ENCODE data around the gene KRT5. TPM values are rescaled to one million over a fixed set of nuclear protein-coding genes. Genes with fewer than 3 reads are reported as not detected.

The KRT5 gene
- total RNA-seq, 6 experiments from 2014 or later: 0.66 TPM; not detected in 5

DNA sequence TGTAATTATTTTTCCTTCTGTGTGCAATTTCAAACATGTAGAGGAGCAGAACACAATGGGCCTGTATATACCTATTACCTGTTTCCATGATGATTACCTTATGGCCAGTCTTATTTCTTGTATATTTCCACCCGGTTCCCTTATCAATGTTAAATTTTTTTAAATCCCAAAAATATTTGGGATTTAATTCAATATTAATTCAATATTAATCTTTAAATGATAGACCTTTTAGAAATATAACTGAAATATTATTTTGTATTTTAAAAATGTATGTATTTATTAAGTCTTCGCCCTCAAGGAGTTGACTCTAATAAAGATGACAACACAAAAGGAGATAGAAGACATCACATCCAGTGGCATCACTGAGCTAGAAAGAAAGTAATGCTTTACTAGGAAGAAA lies 46.0 kb downstream of the KRT5 start:
- intact Hi-C loops (cut with DNase I): no loop called here
- Histone ChIP-seq H3K9me3 (no peaks in the 10 kb centered on the region), H3K4me1 (no peaks in the 10 kb centered on the region), H3K4me3 (no peak overlapping the region), H3K27ac (no peak overlapping the region), H3K36me3 (no peaks in the 10 kb centered on the region), H3K27me3 (no peaks in the 10 kb centered on the region)
- DNase-seq (no peak), ATAC-seq (no peak)
- 78% methylated on average over 2 of the region's 2 CpGs for WGBS (ENCODE audit: insufficient coverage, low coverage, low lambda C conversion rate, missing lambda C conversion rate)
- TF ChIP-seq, protein P1, sequence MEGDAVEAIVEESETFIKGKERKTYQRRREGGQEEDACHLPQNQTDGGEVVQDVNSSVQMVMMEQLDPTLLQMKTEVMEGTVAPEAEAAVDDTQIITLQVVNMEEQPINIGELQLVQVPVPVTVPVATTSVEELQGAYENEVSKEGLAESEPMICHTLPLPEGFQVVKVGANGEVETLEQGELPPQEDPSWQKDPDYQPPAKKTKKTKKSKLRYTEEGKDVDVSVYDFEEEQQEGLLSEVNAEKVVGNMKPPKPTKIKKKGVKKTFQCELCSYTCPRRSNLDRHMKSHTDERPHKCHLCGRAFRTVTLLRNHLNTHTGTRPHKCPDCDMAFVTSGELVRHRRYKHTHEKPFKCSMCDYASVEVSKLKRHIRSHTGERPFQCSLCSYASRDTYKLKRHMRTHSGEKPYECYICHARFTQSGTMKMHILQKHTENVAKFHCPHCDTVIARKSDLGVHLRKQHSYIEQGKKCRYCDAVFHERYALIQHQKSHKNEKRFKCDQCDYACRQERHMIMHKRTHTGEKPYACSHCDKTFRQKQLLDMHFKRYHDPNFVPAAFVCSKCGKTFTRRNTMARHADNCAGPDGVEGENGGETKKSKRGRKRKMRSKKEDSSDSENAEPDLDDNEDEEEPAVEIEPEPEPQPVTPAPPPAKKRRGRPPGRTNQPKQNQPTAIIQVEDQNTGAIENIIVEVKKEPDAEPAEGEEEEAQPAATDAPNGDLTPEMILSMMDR (IDR thresholded peaks at IDR 0.05): no peak
- no peak for TF ChIP-seq POLR2A (IDR thresholded peaks at IDR 0.05)

DNA sequence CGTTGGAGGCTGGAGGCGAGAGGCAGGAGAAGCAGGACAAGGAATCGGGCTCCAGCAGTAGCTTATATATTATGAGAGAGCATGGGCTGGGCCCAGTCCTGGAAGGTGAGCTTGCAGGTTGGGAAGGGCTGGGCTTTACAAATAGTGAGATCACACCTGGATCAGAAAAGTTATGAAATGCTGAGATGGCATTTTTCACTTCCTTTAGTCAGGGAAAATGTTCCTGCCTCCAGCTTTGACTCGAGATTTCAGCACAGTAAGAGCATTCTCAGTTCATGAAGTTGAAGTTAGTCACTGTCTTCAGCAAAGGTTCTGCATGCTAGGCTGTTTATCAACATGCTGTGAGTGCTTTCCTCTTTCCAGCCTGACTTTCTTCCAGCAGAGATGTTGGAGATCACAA lies 46.4 kb downstream of the KRT5 start, which contains the start of gene KRT6C:
KRT6C (minus strand) TSS at position 38 of the 400 bp plus-strand sequence. CDS start 68 bp downstream, outside the sequence.
- ATAC-seq: no peak

DNA sequence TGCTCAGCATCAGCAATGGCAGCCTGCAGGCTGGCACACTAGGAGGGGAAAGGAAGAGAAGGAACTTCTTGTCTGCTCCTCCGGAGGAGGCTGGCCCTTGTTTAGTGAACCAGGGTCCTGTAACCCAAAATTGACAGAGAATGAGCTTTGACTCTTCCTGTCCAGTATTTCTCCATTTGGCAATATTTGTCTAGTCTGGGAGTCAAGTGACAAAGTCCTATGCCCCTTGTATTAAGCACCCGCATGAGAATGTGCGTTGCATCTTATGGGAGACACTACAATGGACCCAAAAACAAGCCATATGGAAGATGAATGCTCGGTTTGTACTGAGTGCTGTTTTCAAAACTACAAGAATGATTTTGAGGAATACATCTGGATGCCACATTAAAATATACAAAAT lies 50.3 kb downstream of the KRT5 start:
- TF ChIP-seq, protein P1 (IDR thresholded peaks at IDR 0.05): no peak
- no peak for TF ChIP-seq POLR2A (IDR thresholded peaks at IDR 0.05)
- Histone ChIP-seq H3K27ac (no peak overlapping the region), H3K27me3 (no peaks in the 10 kb centered on the region), H3K4me1 (no peaks in the 10 kb centered on the region), H3K36me3 (no peaks in the 10 kb centered on the region), H3K9me3 (no peaks in the 10 kb centered on the region), H3K4me3 (no peak overlapping the region)
- ATAC-seq (peak in 1 of 4 donors; percentile 28), DNase-seq (no peak)
- intact Hi-C loops (cut with DNase I): no loop called here
- WGBS (ENCODE audit: insufficient coverage, low coverage, low lambda C conversion rate, missing lambda C conversion rate): 35% methylated on average over 4 of the region's 4 CpGs

More for the DNA sequence above, 46.4 kb downstream of the KRT5 start, which contains the start of gene KRT6C:
- Histone ChIP-seq H3K36me3 (no peaks in the 10 kb centered on the region), H3K9me3 (no peaks in the 10 kb centered on the region), H3K4me3 (no peak within 1 kb of the TSS), H3K4me1 (no peaks in the 10 kb centered on the region), H3K27me3 (no peaks in the 10 kb centered on the region), H3K27ac (no peak within 1 kb of the TSS)
- DNase-seq: no peak
- TF ChIP-seq, protein P1 (IDR thresholded peaks at IDR 0.05): no peak
- TF ChIP-seq POLR2A (IDR thresholded peaks at IDR 0.05): no peak
- intact Hi-C loops (cut with DNase I): no loop called here
- WGBS (ENCODE audit: insufficient coverage, low coverage, low lambda C conversion rate, missing lambda C conversion rate): 67% methylated on average over 1 of the region's 4 CpGs

DNA sequence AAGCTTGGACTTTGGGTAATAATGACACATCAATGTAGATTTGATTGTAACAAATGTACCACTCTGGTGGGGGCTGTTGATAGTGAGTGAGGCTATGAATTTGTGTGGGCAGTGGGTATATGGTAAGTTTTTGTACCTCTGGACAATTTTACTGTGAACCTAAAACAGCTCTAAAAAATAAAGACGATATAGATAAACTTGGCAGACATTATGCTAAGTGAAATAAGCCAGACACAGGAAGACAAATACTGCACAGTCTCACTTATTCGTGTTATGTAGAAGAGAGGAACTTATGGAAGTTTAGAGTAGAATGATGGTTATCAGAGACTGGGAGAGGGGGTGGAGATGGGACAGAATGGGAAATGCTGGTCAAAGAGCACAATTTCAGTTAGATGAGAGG lies 55.3 kb downstream of the KRT5 start:
- no peak overlapping the region for H3K27ac ChIP-seq
- no peaks in the 10 kb centered on the region for H3K4me1 ChIP-seq
- no peak for TF ChIP-seq POLR2A (IDR thresholded peaks at IDR 0.05)
- TF ChIP-seq, protein P1 (IDR thresholded peaks at IDR 0.05): no peak
- intact Hi-C loops (cut with DNase I): no loop called here
- WGBS (ENCODE audit: insufficient coverage, low coverage, low lambda C conversion rate, missing lambda C conversion rate): 45% methylated on average over 2 of the region's 2 CpGs
- no peak for DNase-seq
- no peaks in the 10 kb centered on the region for H3K27me3 ChIP-seq
- H3K36me3 ChIP-seq: no peaks in the 10 kb centered on the region
- H3K9me3 ChIP-seq: no peaks in the 10 kb centered on the region
- no peak overlapping the region for H3K4me3 ChIP-seq
- ATAC-seq: no peak

Other genes starting within 250 kb of the KRT5 start
- gene KRT86, start 245.7 kb downstream of the KRT5 start, total RNA-seq: not detected
- under 1 TPM in 1 of 6 experiments, not detected in 5; 0.13 TPM for gene KRT81, start 228.9 kb downstream of the KRT5 start, total RNA-seq
- not detected for gene KRT83, start 199.0 kb downstream of the KRT5 start, total RNA-seq
- not detected for gene KRT85, start 152.9 kb downstream of the KRT5 start, total RNA-seq
- gene KRT84, start 134.7 kb downstream of the KRT5 start, total RNA-seq: not detected
- gene KRT82, start 114.1 kb downstream of the KRT5 start, total RNA-seq: not detected
- not detected for gene KRT75, start 86.0 kb downstream of the KRT5 start, total RNA-seq
- gene KRT6B, start 68.2 kb downstream of the KRT5 start, total RNA-seq: under 1 TPM in 1 of 6 experiments, not detected in 5; 0.13 TPM
- under 1 TPM in 1 of 6 experiments, not detected in 5; 0.15 TPM for gene KRT6C, start 46.6 kb downstream of the KRT5 start, total RNA-seq
- 1 to 10 TPM in 1 of 6 experiments, not detected in 5; 1.2 TPM for gene KRT6A, start 27.1 kb downstream of the KRT5 start, total RNA-seq
- gene KRT71, start 32.8 kb upstream of the KRT5 start, total RNA-seq: not detected
- gene KRT74, start 53.4 kb upstream of the KRT5 start, total RNA-seq: not detected
- gene KRT72, start 81.1 kb upstream of the KRT5 start, total RNA-seq: not detected
- not detected for gene KRT73, start 98.2 kb upstream of the KRT5 start, total RNA-seq
- gene KRT2, start 131.8 kb upstream of the KRT5 start, total RNA-seq: not detected
- gene KRT1, start 160.0 kb upstream of the KRT5 start, total RNA-seq: not detected
- gene KRT77, start 183.1 kb upstream of the KRT5 start, total RNA-seq: not detected

Data from right lobe of liver (tissue), 6 donors.